H1 (cell line): Measurements from ENCODE around the gene SPOP. TPM values are rescaled to one million over a fixed set of nuclear protein-coding genes. Genes with fewer than 3 reads are reported as not detected.

Experiments
- CBX8 ChIP-seq: fragments of 300-800, 300-1000 bp; sonication (generic); IDR thresholded peaks from 2 replicates; pipeline ENCODE4 v1.7.1; 2016; ENCODE audit warnings: low read depth, low read length, borderline replicate concordance
- CHD2 ChIP-seq: IDR thresholded peaks from 2 replicates; pipeline ENCODE4 v1.6.1; 2012; ENCODE audit warnings: low read length, improper control_type of control experiment
- CREB1 ChIP-seq: IDR thresholded peaks from 2 replicates; pipeline ENCODE4 v1.6.1; 2012; ENCODE audit warnings: inconsistent platforms
- EGR1 ChIP-seq: IDR thresholded peaks from 2 replicates; pipeline ENCODE4 v1.6.1; 2011; ENCODE audit warnings: low read depth, low read length, borderline replicate concordance
- EZH2 ChIP-seq: fragments of 200-600 bp; sonication (generic); IDR thresholded peaks from 2 replicates; pipeline ENCODE4 v1.7.1; 2012; ENCODE audit warnings: low read depth, mild to moderate bottlenecking, moderate library complexity, low read length, inconsistent platforms; ENCODE audit not compliant: severe bottlenecking
- FOSL1 ChIP-seq: IDR thresholded peaks from 2 replicates; pipeline ENCODE4 v1.6.1; 2011; ENCODE audit warnings: mild to moderate bottlenecking, low read depth, low read length, moderate library complexity; ENCODE audit not compliant: insufficient read depth
- JUN ChIP-seq: IDR thresholded peaks from 2 replicates; pipeline ENCODE4 v1.6.1; 2011; ENCODE audit warnings: low read depth, mild to moderate bottlenecking, improper control_type of control experiment, low read length
- JUND ChIP-seq: IDR thresholded peaks from 2 replicates; pipeline ENCODE4 v1.6.1; 2011; ENCODE audit warnings: mild to moderate bottlenecking, improper control_type of control experiment, low read length
- KDM1A ChIP-seq: fragments of 200-600, 300-600 bp; sonication (generic); IDR thresholded peaks from 2 replicates; pipeline ENCODE4 v1.7.1; 2016; ENCODE audit warnings: mild to moderate bottlenecking, low read length, borderline replicate concordance
- NANOG ChIP-seq: IDR thresholded peaks from 2 replicates; pipeline ENCODE4 v1.6.1; 2011; ENCODE audit warnings: low read length, low read depth, mild to moderate bottlenecking, inconsistent platforms; ENCODE audit not compliant: insufficient read depth, poor library complexity, severe bottlenecking
- RFX5 ChIP-seq: IDR thresholded peaks from 2 replicates; pipeline ENCODE4 v1.6.1; 2011; ENCODE audit warnings: low read depth, low read length, improper control_type of control experiment, borderline replicate concordance
- SAP30 ChIP-seq: fragments of 300-600 bp; sonication (generic); IDR thresholded peaks from 2 replicates; pipeline ENCODE4 v1.7.1; 2012; ENCODE audit warnings: low read length, moderate library complexity, mild to moderate bottlenecking, inconsistent platforms; ENCODE audit not compliant: insufficient read depth, insufficient replicate concordance
- SIN3A ChIP-seq, 2 experiments: IDR thresholded peaks in 1 of 2; conservative IDR thresholded peaks in 1 of 2; 2 replicates each; pipeline ENCODE4 v1.6.1; 2011 to 2012; ENCODE audit warnings: low read length in 2 of 2, improper control_type of control experiment in 1 of 2, low read depth in 1 of 2, mild to moderate bottlenecking in 1 of 2
- SP2 ChIP-seq: IDR thresholded peaks from 2 replicates; pipeline ENCODE4 v1.6.1; 2012; ENCODE audit warnings: mild to moderate bottlenecking, low read length, inconsistent platforms
- SUZ12 ChIP-seq: fragments of 200-600 bp; sonication (generic); IDR thresholded peaks from 2 replicates; pipeline ENCODE4 v1.6.1; 2012; ENCODE audit warnings: mild to moderate bottlenecking, inconsistent platforms, low read length, moderate library complexity, mixed read lengths
- TBP ChIP-seq: IDR thresholded peaks from 2 replicates; pipeline ENCODE4 v1.6.1; 2011; ENCODE audit warnings: low read depth, low read length, improper control_type of control experiment
- TEAD4 ChIP-seq: IDR thresholded peaks from 2 replicates; pipeline ENCODE4 v1.6.1; 2012; ENCODE audit warnings: low read depth, low read length, inconsistent platforms, mixed read lengths
- polyA plus RNA-seq, 7 experiments: library from polyadenylated mRNA; depleted of rRNA in 3 of 7; stranded (reverse) in 5 of 7; unstranded in 2 of 7; fragments of >200 nt in 5 of 7; fragments of 200-250 nt in 2 of 7; gene quantifications; 1 replicate in 5 of 7; 2 replicates in 1 of 7; 4 replicates in 1 of 7; pipeline versions ENCODE4 v1.2.1 to v1.2.3, GENCODE V29; 2011 to 2013; ENCODE audit warnings: missing spikeins in 2 of 7, mixed read lengths in 2 of 7
- total RNA-seq: library from RNA; stranded (reverse); fragmentation: NEBNext Ultra II Directional; extraction: Animal tissue kit (Norgen Biotek cat#: 25700); gene quantifications from 2 replicates; pipeline ENCODE4 v1.2.1, GENCODE V29; 2021
- TF ChIP-seq, protein P1 (sequence below), 3 experiments: IDR thresholded peaks; 1 replicate in 2 of 3; 2 replicates in 1 of 3; pipeline versions ENCODE4 v1.5.1 to v1.6.1; 2011; ENCODE audit warnings: low read length in 3 of 3, mild to moderate bottlenecking in 3 of 3, inconsistent platforms in 2 of 3, low read depth in 1 of 3, moderate library complexity in 1 of 3; ENCODE audit not compliant: insufficient read depth in 1 of 3; ENCODE audit errors: control extremely low read depth in 1 of 3
- TF ChIP-seq, protein P2 (sequence below): IDR thresholded peaks from 2 replicates; pipeline ENCODE4 v1.6.1; 2012; ENCODE audit warnings: low read length, inconsistent platforms

Gene SPOP
- total and polyA plus RNA-seq, 2 of the 8 experiments (the other 6 are each of a cell fraction or from before 2014, with no cell fraction given), result 13.3 to 25.6 TPM

DNA sequence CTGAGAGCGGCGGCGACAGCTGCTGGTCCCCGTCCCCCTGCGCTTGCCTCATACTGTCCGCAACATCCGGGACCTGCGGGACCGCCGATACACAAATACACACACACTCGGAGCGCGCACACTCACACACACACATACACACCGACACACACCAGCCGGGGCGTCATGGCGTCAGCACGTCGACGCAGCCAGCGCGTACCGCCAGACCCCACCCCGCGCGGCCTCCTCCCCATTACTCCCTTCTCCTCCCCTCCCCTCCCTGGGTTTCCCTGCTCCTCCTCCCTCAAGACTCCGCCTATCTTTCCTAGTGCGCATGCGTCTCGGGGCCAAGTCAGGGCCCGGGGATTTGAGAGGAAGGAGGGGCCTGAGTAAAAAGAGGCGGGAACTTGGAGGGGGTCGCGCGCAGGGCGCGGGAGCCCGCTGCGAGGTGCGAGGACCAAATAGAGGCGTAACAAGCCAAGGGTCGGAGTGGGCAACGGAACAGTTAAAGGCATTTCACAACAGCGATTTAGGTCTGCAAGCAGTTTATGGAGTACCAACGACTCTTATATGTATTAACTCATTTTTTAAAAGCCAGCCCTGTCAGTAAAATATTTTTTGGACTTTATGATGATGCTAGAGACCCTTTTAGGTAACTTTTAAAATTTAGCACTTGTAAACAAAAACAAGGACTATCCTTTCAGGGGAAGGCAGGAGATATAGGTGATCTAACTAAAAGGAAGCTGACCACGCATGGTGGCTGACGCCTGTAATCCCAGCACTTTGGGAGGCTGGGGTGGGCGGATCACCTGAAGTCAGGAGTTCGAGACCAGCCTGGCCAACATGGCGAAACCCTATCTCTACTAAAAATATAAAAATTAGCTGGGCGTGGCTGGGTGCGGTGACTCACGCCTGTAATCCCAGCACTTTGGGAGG is at the start of gene SPOP (continued):
- TF ChIP-seq JUN, result no peak
- TF ChIP-seq CHD2, result peak; percentile 42; the same call in 1 of the 2 replicates
- peak in 1 of 2 experiments; percentile 47; a peak in 1 of 4 replicates for TF ChIP-seq SIN3A (conservative IDR thresholded peaks at IDR 0.05 in 1 of 2, IDR thresholded peaks at IDR 0.05 in 1 of 2; ENCODE audit: low read depth in 1 of 2, low read length in 2 of 2)
- TF ChIP-seq NANOG, result no peak
- no peak for TF ChIP-seq TBP
- no peak for TF ChIP-seq SUZ12
- TF ChIP-seq EZH2, result no peak
- TF ChIP-seq FOSL1, result peak; percentile 48; the same call in 1 of the 2 replicates
- TF ChIP-seq TEAD4, result no peak
- TF ChIP-seq, protein P1, sequence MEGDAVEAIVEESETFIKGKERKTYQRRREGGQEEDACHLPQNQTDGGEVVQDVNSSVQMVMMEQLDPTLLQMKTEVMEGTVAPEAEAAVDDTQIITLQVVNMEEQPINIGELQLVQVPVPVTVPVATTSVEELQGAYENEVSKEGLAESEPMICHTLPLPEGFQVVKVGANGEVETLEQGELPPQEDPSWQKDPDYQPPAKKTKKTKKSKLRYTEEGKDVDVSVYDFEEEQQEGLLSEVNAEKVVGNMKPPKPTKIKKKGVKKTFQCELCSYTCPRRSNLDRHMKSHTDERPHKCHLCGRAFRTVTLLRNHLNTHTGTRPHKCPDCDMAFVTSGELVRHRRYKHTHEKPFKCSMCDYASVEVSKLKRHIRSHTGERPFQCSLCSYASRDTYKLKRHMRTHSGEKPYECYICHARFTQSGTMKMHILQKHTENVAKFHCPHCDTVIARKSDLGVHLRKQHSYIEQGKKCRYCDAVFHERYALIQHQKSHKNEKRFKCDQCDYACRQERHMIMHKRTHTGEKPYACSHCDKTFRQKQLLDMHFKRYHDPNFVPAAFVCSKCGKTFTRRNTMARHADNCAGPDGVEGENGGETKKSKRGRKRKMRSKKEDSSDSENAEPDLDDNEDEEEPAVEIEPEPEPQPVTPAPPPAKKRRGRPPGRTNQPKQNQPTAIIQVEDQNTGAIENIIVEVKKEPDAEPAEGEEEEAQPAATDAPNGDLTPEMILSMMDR (IDR thresholded peaks at IDR 0.05; ENCODE audit: control extremely low read depth in 1 of 3, insufficient read depth in 1 of 3, low read depth in 1 of 3, low read length in 3 of 3), result no peak
- TF ChIP-seq, protein P2, sequence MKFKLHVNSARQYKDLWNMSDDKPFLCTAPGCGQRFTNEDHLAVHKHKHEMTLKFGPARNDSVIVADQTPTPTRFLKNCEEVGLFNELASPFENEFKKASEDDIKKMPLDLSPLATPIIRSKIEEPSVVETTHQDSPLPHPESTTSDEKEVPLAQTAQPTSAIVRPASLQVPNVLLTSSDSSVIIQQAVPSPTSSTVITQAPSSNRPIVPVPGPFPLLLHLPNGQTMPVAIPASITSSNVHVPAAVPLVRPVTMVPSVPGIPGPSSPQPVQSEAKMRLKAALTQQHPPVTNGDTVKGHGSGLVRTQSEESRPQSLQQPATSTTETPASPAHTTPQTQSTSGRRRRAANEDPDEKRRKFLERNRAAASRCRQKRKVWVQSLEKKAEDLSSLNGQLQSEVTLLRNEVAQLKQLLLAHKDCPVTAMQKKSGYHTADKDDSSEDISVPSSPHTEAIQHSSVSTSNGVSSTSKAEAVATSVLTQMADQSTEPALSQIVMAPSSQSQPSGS, result 0 out of 2 replicates have a peak, but pooled peaks have one; percentile 71
- no peak for TF ChIP-seq RFX5
- TF ChIP-seq CREB1, result peak; percentile 94
- TF ChIP-seq JUND, result no peak
- no peak for TF ChIP-seq CBX8
- TF ChIP-seq SAP30, result no peak
- no peak for TF ChIP-seq SP2
- TF ChIP-seq EGR1, result no peak
- peak; percentile 63; the same call in 1 of the 2 replicates for TF ChIP-seq KDM1A
